Loucy (cell line): ENCODE measurements around the gene TCAIM.

Experiments used
- H2AFZ ChIP-seq: fragments of 200-600 bp; sonication (generic); 2 replicates; pipeline ENCODE4 v1.6.0; 2016; ENCODE audit warnings: antibody characterized with exemption, mild to moderate bottlenecking, low read length, moderate library complexity
- H3F3A ChIP-seq: fragments of 200-600 bp; 2 replicates; pipeline ENCODE4 v1.6.0; 2016; ENCODE audit warnings: antibody characterized with exemption, low read depth, mild to moderate bottlenecking
- H3K27me3 ChIP-seq: fragments of 200-600 bp; sonication (generic); 2 replicates; pipeline ENCODE4 v1.6.1; 2014; ENCODE audit warnings: low read length, mild to moderate bottlenecking; ENCODE audit not compliant: insufficient read depth, poor library complexity, severe bottlenecking
- H3K36me3 ChIP-seq: fragments of 200-600 bp; sonication (generic); 2 replicates; pipeline ENCODE4 v1.6.1; 2016; ENCODE audit warnings: low read length; ENCODE audit not compliant: insufficient read depth
- H3K4me1 ChIP-seq: fragments of 200-600 bp; sonication (generic); 2 replicates; pipeline ENCODE4 v1.5.1; 2014; ENCODE audit warnings: low read length, mild to moderate bottlenecking; ENCODE audit not compliant: insufficient read depth, poor library complexity, severe bottlenecking
- H3K4me2 ChIP-seq: fragments of 200-600 bp; sonication (generic); 2 replicates; pipeline ENCODE4 v1.6.0; 2014; ENCODE audit warnings: antibody characterized with exemption, low read length, low read depth, mild to moderate bottlenecking; ENCODE audit not compliant: poor library complexity, severe bottlenecking
- H3K4me3 ChIP-seq: fragments of 200-600 bp; sonication (generic); 2 replicates; pipeline ENCODE4 v1.5.1; 2014; ENCODE audit warnings: low read length, mild to moderate bottlenecking, mixed read lengths; ENCODE audit not compliant: poor library complexity, severe bottlenecking
- H3K79me2 ChIP-seq: fragments of 200-600 bp; sonication (generic); 2 replicates; pipeline ENCODE4 v1.6.1; 2014; ENCODE audit warnings: low read length; ENCODE audit not compliant: insufficient read depth
- H3K9ac ChIP-seq: fragments of 200-600 bp; sonication (generic); 2 replicates; pipeline ENCODE4 v1.6.0; 2014; ENCODE audit warnings: mild to moderate bottlenecking, low read depth, low read length, moderate library complexity; ENCODE audit not compliant: poor library complexity, severe bottlenecking
- H3K9me2 ChIP-seq: fragments of 200-600 bp; sonication (generic); replicated peaks from 2 replicates; pipeline ENCODE4 v1.6.1; 2016; ENCODE audit warnings: low read depth, low read length, mixed read lengths
- H3K9me3 ChIP-seq: fragments of 200-600 bp; sonication (generic); 2 replicates; pipeline ENCODE4 v1.6.1; 2014; ENCODE audit warnings: mild to moderate bottlenecking, antibody characterized with exemption, low read length, low read depth; ENCODE audit not compliant: insufficient read depth
- H4K20me1 ChIP-seq: fragments of 200-600 bp; sonication (generic); 2 replicates; pipeline ENCODE4 v1.6.0; 2014; ENCODE audit warnings: antibody characterized with exemption, low read length, mild to moderate bottlenecking; ENCODE audit not compliant: insufficient read depth, poor library complexity, severe bottlenecking
- EZH2phosphoT487 ChIP-seq: fragments of 200-600 bp; IDR thresholded peaks from 2 replicates; pipeline ENCODE4 v1.6.1; 2018; ENCODE audit warnings: antibody characterized with exemption, mild to moderate bottlenecking, moderate library complexity, borderline replicate concordance
- TF ChIP-seq, protein P1 (sequence below): fragments of 200-600 bp; sonication (generic); conservative IDR thresholded peaks from 2 replicates; pipeline ENCODE4 v1.5.1; 2014; ENCODE audit warnings: mild to moderate bottlenecking, antibody characterized with exemption, low read length

TCAIM gene

GRCh38 chr3:44402548-44402947 lies 64.0 kb downstream of the TCAIM start:
- Histone ChIP-seq H3K4me3 (no peak overlapping the region), H4K20me1 (no peaks in the 10 kb centered on the region), H3K36me3 (no peaks in the 10 kb centered on the region), H3K79me2 (no peaks in the 10 kb centered on the region), H3K27me3 (no peaks in the 10 kb centered on the region), H3F3A (no peaks in the 10 kb centered on the region), H3K9me3 (no peaks in the 10 kb centered on the region), H3K9me2 (no peaks in the 10 kb centered on the region), H3K4me2 (no peak overlapping the region), H3K4me1 (no peaks in the 10 kb centered on the region), H3K9ac (no peak overlapping the region), H2AFZ (no peak overlapping the region)
- no peak for TF ChIP-seq EZH2phosphoT487
- TF ChIP-seq, protein P1, sequence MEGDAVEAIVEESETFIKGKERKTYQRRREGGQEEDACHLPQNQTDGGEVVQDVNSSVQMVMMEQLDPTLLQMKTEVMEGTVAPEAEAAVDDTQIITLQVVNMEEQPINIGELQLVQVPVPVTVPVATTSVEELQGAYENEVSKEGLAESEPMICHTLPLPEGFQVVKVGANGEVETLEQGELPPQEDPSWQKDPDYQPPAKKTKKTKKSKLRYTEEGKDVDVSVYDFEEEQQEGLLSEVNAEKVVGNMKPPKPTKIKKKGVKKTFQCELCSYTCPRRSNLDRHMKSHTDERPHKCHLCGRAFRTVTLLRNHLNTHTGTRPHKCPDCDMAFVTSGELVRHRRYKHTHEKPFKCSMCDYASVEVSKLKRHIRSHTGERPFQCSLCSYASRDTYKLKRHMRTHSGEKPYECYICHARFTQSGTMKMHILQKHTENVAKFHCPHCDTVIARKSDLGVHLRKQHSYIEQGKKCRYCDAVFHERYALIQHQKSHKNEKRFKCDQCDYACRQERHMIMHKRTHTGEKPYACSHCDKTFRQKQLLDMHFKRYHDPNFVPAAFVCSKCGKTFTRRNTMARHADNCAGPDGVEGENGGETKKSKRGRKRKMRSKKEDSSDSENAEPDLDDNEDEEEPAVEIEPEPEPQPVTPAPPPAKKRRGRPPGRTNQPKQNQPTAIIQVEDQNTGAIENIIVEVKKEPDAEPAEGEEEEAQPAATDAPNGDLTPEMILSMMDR, result no peak

- H3K9me2 ChIP-seq, result no peaks in the 10 kb centered on the region
- no peaks in the 10 kb centered on the region for H4K20me1 ChIP-seq
Measured at GRCh38 chr3:44409640-44410410, 71.3 kb downstream of the TCAIM start.

GRCh38 chr3:44411031-44411645 lies 72.6 kb downstream of the TCAIM start:
- Histone ChIP-seq H3K79me2 (no peaks in the 10 kb centered on the region), H3K9ac (no peak overlapping the region), H3K9me3 (no peaks in the 10 kb centered on the region), H4K20me1 (no peaks in the 10 kb centered on the region), H3K27me3 (no peaks in the 10 kb centered on the region), H3K4me2 (no peak overlapping the region), H3K4me1 (no peaks in the 10 kb centered on the region), H3K36me3 (no peaks in the 10 kb centered on the region), H3F3A (no peaks in the 10 kb centered on the region), H3K9me2 (no peaks in the 10 kb centered on the region), H2AFZ (no peak overlapping the region), H3K4me3 (no peak overlapping the region)
- no peak for TF ChIP-seq EZH2phosphoT487

More at GRCh38 chr3:44409640-44410410, 71.3 kb downstream of the TCAIM start:
- Histone ChIP-seq H2AFZ (no peak overlapping the region), H3K36me3 (no peaks in the 10 kb centered on the region), H3K9ac (no peak overlapping the region), H3K4me1 (no peaks in the 10 kb centered on the region), H3K79me2 (no peaks in the 10 kb centered on the region), H3K9me3 (no peaks in the 10 kb centered on the region), H3K4me3 (no peak overlapping the region), H3K27me3 (no peaks in the 10 kb centered on the region), H3K4me2 (no peak overlapping the region), H3F3A (no peaks in the 10 kb centered on the region)
- TF ChIP-seq, protein P1, result no peak
- TF ChIP-seq EZH2phosphoT487, result no peak
